AG08395 (cell line): Measurements from ENCODE around the gene FYTTD1.
A peak's percentile ranks its signal among the peaks of the same experiment; 100 is the strongest.

Source experiments
- DNase-seq: peaks from one replicate; pipeline ENCODE4 v3.0.0; 2012; ENCODE audit warnings: mixed read lengths, low spot score

FYTTD1 gene

DNA sequence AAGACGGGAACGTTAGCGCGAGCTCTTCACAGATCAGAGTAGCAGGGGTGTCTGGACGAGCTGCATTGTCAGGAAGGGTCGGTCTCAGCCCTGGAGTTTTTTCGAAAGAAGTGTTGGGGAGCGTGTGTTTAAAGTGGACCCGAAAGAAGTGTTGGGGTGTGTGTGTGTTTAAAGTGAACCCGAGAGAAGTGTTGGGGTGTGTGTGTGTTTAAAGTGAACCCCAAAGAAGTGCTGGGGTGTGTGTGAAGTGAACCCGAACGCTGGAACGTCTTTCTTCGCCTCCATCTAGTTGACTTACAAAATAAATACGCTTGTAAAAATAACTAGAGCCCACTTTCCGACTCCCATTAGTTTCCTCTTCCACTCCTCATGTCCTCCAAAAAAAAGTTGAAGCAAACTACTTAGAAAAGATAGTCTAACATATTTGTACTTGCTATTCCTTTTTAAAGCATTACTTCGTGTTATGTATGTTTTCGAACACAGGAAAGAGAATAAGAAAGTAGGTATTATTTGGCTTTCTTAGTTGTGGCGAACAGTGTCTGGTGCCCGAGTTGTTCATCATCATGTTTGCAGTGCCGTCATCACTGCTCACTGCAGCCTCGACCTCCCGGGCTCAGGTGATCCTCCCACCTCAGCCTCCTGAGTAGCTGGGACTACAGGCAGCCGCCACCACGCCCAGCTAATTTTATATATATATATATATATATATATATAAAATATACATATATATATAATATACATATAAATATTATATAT is 42.4 kb downstream of the FYTTD1 start:
- peak; percentile 32 for DNase-seq

DNA sequence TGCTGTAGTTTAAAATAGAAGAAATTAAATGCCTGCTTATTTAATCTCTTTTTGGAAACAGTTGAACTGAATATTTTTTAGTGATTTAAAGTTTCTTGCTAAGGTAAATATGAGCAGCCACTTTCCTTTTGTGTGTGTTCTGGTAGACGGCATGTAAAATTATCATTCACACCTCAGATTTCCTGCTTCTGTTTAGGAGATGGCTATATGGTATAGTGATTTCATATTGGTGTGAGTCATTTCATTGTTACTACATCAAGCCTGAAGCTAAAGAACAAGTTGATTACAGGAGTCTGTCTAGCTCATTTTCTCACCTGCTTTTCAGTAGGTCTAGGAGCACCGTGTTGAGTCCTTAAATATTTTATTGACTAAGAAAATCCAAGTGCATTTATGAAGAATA is 43.6 kb downstream of the FYTTD1 start:
- no peak for DNase-seq

DNA sequence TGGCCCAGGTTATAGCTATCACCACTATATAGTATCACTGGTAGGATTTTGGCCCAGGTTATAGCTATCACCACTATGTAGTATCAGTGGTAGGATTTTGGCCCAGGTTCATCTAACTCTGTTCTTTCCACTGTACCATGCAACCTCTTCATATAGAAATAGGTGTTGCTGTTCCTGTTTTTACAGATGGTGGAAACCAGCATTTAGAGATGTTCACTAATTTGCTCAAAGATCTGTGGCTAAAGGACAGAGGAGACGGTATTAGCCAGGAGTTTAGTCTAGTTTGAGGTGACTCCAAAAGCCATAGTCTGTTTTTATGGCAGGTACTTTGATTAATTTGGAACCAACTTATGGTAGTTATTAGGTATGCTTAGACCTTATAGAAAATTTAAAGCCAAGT is 44.4 kb downstream of the FYTTD1 start:
- DNase-seq, result no peak

DNA sequence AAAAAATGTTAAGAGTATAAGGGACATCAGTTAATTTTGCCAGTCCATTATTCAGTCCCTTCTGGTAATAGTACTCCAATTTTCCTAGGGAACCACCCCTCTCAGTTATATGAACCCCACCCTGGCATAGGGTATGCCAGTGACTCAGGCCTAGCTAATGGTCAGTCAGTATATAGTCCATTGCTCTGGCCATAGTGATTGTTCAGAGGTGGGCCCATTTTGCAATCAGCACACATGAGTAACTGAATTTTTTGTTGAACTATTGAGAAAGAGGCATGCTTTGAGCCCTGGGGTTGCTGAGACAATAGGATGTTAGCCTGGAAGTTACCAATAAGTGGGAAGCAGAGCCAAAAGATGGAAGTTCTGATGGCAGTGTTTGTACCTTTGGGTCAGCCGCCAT is 45.5 kb downstream of the FYTTD1 start:
- peak; percentile 58 for DNase-seq

DNA sequence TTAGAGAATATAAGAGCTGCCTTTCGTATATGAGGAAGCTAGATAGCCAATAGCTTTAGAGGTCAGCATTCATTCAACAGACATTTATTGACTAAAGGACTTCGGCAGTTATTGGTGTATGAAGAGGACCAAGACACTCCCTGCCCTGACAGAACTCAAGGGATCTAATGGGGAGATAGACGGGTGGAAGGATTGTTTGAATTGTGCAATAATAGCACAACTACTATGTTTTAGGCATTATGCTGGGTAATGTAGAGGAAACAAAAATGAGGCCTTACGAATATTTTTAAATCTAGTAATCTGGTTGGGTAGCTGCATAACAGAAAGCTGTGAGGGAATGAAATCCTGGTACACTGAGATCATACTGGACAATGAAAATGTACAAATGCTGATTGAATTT is 46.4 kb downstream of the FYTTD1 start:
- no peak for DNase-seq

DNA sequence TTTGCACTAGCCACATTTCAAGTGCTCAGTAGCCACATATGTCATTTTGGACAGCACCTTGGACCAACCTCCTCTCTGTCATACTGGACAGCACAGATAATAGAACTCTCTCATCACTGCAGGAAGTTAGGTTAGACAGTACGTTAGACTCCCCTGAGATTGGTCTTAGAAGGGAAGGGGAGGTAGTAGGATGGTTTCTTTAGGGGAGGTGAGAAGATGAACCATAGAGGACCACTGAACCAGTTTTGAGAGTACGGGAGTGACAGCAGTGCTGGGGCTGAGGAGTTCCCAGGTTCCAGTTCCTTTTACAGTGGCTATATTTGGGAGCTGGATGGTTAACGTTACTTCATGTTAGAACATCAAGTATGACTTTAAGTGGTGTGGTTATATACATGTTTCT is 49.2 kb downstream of the FYTTD1 start:
- no peak for DNase-seq

DNA sequence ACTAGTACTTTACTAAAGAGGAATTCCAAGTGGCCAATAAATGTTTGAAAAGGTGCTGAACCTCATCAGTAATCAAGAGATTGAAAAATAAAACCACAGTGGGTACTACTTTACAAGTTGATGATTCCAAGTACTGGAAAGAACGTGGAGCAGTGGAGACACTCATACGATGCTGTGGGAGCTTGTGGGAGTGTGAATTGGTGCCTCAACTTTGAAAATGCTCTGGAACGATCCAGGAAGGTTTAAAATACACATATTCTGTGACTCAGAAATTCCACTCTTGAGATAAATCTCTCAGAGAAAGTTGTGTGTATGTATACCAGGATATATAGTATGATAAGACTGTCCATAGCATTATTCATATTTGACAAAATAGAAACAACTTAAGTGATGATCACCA is 50.7 kb downstream of the FYTTD1 start:
- no peak for DNase-seq

DNA sequence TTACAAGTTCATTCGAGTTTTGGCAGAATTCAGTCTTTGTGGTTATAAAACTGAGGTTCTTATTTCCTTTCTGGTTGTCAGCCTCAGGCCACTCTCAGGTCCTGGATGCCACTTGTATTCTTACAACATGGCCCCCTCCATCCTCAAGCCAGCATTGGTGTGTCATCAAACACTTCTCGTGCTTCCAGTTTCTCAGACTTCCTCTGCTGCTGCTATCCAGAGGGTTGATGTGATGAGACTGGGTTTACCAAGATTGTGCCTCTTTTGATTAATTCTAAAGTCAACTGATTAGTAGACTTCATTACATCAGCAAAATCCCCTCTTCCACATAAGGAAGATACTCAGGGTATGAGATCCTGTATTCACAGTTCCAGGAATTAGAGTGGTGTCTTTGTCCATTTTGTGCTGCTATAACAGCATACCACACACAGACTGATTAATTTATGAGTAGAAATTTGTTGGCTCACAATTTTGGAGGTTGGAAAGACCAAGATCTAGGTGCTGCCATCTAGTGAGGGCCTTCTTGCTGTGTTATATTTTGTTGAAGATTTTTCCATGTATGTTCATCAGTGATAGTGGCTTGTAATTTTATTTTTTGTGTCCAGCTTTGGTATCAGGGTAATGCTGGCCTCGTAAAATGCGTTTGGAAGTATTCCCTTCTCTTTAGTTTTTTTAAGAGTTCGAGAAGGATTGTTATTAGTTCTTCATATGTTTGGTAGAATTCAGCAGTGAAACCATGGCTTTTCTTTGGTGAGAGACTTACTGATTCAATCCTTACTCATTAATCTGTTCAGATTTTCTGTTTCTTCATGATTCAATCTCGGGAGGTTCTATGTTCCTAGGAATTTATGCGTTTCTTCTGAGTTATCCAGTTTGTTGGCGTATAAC is 52.5 kb downstream of the FYTTD1 start:
- peak; percentile 30 for DNase-seq

DNA sequence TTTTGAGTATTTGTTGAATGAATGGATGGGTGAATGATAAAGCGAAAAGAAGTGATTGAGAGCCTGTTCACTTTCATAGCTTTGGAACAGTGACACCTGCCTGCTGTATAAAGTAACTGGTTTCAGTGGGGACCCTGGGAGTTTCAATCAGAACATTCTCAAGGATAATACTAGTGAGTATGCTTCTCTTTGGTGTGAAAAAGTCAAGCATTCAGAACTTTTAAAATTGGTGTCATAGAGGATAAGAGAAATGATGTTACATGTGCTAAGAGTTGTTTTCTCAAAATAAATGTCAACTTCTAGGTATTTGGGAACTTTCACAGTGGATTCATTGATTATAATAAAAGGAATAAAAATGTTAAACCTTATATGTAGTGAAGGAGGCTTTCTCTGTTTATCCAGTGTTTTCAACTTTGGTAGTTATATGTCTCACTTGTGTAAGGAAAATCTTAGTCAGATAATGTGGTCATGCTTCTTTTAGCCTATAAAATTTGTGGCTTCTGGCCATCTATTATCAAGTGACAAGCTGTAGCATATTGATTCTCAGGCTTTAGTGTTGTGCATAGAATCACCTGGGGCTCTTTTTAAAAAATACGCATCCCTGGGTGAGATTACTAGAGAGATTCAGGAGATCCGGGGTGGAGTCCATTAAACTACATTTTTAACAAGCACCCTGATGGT is 53.2 kb downstream of the FYTTD1 start:
- no peak for DNase-seq

DNA sequence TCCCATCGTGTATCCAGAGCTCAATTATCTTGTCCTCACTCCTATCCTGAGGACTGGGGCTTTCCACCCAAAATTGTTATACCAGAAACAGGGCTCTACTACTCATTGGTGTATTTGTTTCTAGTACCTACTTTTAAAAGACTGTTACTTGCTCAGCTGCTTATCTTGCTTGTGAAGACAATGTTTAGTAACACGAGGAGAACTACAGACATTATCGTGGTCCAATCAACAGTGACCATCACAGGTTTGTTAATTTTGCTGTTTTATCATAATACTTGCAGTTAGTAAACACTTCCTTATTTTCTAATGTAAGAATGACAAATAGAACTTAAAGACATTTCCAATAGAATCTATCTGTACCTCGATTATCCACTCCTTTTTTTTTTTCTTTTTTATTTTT is 54.8 kb downstream of the FYTTD1 start:
- DNase-seq, result no peak

DNA sequence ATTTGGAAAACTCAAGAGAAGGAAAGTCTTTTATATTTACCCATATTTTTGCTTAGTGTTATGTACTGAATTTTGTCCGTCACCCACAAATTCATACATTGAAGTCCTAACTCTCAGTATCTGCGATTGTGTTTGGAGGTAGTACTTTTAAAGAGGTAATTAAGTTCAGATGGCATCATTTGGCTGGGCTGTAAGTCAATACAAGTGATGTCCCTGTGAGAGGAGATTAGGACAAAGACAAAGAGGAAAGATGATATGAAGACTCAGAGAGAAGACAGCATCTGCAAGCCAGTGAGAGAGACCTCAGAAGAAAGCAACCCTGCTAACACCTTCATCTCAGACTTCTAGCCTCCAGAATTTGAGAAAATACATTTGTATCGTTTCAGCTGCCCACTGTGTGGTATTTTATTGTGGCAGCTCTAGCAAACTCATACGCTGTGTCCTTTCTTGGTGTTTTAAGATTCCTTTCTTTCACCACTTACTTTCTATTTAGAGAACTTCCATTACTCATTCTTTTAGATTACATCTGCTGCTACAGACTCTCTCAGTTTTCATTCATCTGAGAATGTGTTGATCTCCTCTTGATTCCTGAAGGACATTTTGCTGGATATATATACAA is 58.4 kb downstream of the FYTTD1 start:
- DNase-seq, result peak; percentile 45

DNA sequence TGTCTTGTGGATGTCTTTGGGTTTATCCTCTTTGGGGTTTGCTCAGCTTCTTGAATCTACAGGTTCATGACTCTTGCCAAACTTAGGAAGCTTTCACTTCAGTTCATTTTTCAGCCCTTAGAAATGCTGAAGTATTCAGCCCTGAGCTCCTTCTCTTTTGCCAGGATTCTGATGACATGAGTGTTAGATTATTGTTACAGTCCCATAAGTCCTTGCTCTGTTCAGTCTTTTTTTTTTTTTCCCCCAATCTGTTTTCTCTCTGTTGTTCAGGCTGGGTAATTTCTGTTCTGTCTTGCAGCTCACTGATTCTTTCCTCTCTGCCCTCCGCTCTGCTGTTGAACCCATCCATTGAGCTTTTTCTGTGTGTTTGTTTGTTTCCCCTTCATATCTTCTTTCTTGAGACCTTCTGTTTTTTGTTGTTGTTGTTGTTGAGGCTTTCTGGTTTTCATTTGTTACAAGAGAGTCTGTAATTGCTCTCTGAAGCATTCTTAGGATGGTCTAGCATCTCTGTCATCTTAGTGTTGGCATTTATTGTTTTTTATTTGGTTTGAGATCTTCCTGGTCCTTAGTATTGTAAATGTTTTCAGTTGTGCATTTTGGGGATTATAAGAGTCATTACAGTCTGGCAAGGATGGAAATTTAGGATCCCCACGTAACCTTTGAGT is 59.8 kb downstream of the FYTTD1 start:
- DNase-seq, result peak; percentile 75

DNA sequence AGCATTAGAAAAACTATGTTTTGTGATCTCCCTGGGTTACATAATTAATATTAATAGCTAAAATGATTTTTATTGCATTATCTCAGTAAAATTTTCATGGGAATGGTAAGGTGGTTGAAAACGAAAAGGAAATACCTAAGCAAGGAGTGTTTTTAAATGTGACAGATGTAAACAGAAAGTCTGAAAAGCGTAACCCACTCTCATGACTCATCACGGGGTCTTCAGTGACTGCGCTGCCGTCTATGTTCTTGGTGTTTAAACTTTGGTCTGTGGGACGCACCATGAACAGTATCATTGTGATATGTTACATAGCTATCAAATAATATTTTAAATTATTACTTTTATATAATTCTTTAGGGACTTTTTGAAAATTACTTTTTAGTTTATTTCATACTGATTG is 61.2 kb downstream of the FYTTD1 start:
- DNase-seq, result no peak

DNA sequence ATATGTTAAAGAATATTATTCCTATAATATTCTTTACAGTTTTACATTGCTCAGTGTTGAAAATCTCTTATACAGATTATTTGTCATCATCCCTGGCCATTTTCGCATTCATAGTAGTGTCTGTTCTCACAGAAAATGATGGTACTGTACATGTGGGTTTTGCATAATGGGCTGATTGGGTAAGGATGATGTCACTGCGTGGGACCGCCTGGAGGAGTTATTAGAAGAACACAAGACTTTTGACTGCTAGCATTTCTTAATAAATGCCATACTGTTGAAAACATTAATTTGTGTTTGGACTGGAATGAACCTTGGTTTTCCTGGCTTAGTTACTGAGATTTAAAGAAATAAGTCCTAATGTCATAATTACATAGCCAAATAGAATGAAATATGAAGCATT is 61.7 kb downstream of the FYTTD1 start:
- DNase-seq, result peak; percentile 82

DNA sequence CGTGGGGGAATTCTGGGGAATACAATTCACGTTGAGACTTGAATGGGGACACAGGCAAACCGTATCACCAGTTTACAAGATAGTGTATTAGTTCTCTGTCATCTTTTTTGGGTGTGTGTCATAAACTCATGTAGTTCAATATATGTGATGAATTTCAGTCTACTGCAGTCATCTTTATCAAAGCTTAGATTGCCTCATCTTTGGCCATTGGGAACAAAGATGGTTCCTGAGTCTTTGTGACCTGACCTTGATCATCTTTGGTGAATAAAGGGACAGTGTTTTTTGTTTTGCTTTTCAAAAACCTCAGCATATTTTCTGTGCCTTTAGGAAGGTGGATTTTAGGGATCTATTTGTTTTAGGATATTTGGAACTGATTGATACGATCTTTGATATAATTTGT is 64.7 kb downstream of the FYTTD1 start:
- DNase-seq, result no peak

DNA sequence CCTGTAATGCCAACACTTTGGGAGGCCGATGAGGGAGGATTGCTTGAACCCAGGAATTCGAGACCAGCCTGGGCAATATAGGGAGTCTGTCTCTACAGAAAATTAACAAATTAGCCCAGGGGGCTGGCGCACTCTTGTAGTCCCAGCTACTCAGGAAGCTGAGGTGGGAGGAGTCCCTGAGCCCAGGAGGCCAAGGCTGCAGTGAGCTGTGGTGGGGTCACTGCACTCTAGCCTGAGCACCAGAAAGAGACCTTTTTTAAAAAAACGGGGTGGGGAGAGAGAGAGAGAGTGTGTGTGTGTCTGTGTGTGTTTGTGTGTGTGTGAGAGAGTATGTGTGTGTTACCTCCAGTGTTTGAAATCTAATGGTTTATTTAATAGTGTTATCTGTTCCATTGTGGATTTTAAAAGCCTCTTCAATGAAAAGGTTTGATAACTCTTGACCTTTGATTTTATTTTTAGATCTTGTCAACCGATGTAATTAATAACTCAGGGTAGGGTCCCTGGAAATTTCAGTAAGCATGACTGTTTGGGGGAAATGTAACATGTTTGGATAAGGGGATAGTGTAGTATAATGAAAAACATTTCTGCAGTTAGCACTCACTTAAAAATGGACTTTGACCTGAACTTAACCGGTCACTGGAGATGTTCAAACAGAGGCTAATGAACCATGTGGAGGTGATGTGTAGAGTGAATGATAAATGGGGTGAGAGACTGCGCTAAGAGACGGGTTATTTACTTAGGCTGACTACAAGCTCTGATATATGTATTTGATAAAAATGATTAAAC is 71.1 kb downstream of the FYTTD1 start:
- no peak for DNase-seq

DNA sequence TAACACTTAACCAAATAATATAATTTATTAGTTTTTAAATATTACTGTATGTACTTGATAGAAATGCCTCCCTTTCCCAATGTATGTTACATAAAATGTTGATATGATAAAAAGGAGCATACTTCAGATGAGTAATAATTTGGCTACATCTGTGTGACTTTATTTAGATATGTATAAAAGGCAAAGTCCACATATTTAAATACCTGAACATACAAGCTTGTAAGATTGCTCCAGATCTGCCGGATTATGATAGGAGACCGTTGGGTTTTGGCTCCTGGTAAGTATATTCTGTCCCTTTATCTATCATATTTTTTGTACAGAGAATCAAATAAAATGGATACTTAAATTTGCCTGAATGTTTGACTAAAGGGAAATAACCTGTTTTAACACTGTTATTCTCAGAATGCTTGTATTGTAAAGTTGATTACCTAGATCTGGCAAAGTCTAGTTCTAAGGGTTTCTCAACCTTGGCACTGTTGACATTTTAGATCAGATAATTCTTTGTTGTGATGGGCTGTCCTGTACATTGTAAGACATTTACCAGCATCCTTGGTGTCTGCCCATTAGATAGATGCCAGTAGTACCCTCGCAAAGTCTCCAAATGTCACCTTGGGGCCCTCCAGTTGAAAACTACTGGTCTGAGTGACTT is 79.8 kb downstream of the FYTTD1 start:
- DNase-seq, result no peak

DNA sequence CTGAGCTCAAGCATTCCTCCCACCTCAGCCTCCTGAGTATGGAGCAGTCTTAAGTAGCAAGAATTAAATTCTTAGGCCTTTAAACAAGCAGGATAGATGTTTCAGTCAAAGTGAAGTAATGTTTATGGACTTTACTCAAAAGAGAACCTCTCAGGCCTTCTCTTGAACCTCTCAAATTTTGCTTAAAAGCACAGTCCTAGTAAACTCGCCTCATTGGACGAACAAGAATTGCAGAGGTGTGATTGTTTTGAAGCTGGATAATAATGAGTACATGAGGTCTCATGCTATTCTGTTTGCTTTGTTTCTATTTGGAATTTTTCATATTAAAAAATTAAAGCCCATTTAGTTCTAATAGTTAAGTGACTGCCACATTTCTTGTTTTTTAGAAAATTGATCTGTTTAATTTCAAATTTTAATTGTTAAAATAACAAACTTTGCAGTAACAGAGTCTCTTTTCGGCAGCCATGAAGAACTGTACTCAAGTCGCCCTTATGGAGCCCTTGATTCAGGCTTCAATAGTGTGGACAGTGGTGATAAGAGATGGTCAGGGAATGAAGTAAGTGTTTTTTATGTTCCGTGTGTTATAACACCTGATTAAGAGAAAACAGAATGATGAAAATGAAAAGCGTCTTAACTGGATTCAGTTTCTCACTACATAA is 80.8 kb downstream of the FYTTD1 start:
- no peak for DNase-seq

DNA sequence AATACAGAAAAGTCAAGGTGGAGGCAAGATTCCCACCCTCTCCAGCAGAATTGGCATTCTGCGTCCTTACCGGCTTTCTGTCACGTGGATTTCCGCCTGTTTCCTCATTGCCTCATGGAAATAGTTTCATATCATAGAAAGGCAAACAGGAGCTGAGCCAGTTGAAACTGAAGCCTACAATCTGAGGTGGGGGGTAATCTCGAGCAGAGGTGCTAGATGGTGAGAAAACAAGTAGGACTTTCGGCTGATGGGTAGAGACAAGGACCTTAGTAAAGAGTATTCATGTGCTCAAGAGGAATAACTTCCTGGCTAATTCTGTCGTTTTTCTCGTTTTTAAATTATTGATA is 81.3 kb downstream of the FYTTD1 start:
- no peak for DNase-seq
